ENCODE data around the gene TINCR.

DNA sequence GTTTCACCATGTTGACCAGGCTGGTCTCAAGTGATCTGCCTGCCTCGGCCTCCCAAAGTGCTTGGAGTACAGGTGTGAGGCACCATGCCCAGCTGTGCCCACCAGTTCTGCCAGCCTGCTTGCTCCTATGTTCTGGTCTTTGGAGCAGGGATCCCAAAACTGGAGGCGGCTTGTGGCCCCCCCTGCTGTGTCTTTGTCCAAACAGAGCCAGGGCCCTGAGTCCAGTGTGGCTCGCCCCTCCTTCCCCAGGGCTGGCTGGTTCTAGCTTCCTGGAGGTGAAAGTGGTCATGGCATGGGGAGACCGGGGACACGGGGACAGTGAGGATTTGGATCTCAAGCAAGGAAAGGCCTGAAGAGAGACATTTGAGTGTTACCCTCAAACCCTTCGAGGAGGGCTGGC, 11.5 kb upstream of the TINCR start:
- TF ChIP-seq SPI1 (IDR thresholded peaks at IDR 0.05; ENCODE audit: low read depth, low read length) (no peak), POLR2AphosphoS5 (IDR thresholded peaks at IDR 0.05; ENCODE audit: low read depth, low read length) (no peak), POLR2A (IDR thresholded peaks at IDR 0.05; ENCODE audit: low read depth, low read length) (no peak), TAF1 (IDR thresholded peaks at IDR 0.05; ENCODE audit: low read depth, low read length) (no peak), PAX5 (IDR thresholded peaks at IDR 0.05; ENCODE audit: insufficient read depth, low read length, severe bottlenecking) (no peak), POU2F2 (IDR thresholded peaks at IDR 0.05; ENCODE audit: low read depth, low read length) (no peak)
